Activated CD4-positive, alpha-beta T cell treated with anti-CD3 and anti-CD28 coated beads, Interleukin-2, amount 10 ng/mL, durations not matched to agents 7 days and 5 days (primary cell): Measurements from ENCODE around the gene COL6A1. TPM values are rescaled to one million over a fixed set of nuclear protein-coding genes. Genes with fewer than 3 reads are reported as not detected.

ENCODE experiments used
- CTCF ChIA-PET: fragments of 350-600 bp; sonication (Branson Sonifier 250); formaldehyde crosslinking; loops from one replicate; lab custom pipeline; 2021; ENCODE audit warnings: antibody characterized with exemption; lab: Charles Lee
- POLR2A ChIA-PET: fragments of 350-600 bp; sonication (Branson Sonifier 250); formaldehyde crosslinking; loops from one replicate; lab custom pipeline; 2021; ENCODE audit warnings: antibody characterized with exemption; lab: Charles Lee
- DNase-seq: peaks from one replicate; pipeline ENCODE4 v3.0.0-alpha.2; 2020
- H3K27ac Mint-ChIP-seq: one replicate; pipeline ENCODE4 v1.8.0; 2021; ENCODE audit warnings: mild to moderate bottlenecking, moderate library complexity, mixed read lengths
- H3K27me3 Mint-ChIP-seq: one replicate; pipeline ENCODE4 v1.8.0; 2021; ENCODE audit warnings: mixed read lengths
- H3K36me3 Mint-ChIP-seq: one replicate; pipeline ENCODE4 v1.8.0; 2021; ENCODE audit warnings: low read depth, mixed read lengths
- H3K4me1 Mint-ChIP-seq: one replicate; pipeline ENCODE4 v1.8.0; 2021; ENCODE audit warnings: mixed read lengths
- H3K4me3 Mint-ChIP-seq: one replicate; pipeline ENCODE4 v1.8.0; 2021; ENCODE audit warnings: mild to moderate bottlenecking, moderate library complexity, mixed read lengths
- H3K9me3 Mint-ChIP-seq: one replicate; pipeline ENCODE4 v1.8.0; 2021; ENCODE audit warnings: mixed read lengths
- total RNA-seq, 2 experiments: library from RNA; stranded (reverse); gene quantifications; one replicate each; pipeline ENCODE4 v1.2.3, GENCODE V29; 2021

The COL6A1 gene
- total RNA-seq, 2 experiments from 2014 or later = 0.27 to 0.40 TPM

GRCh38 chr21:46021978-46022544 lies 40.5 kb downstream of the COL6A1 start:
- DNase-seq = no peak
- no peaks in the 10 kb centered on the region for H3K4me1 Mint-ChIP-seq
- no peaks in the 10 kb centered on the region for H3K36me3 Mint-ChIP-seq
- ChIA-PET CTCF (no interaction called here), POLR2A (no interaction called here)
- peaks cover 32% of the 10 kb centered on the region for H3K27me3 Mint-ChIP-seq
- no peak overlapping the region for H3K4me3 Mint-ChIP-seq
- H3K27ac Mint-ChIP-seq = no peak overlapping the region
- H3K9me3 Mint-ChIP-seq = no peaks in the 10 kb centered on the region

DNA sequence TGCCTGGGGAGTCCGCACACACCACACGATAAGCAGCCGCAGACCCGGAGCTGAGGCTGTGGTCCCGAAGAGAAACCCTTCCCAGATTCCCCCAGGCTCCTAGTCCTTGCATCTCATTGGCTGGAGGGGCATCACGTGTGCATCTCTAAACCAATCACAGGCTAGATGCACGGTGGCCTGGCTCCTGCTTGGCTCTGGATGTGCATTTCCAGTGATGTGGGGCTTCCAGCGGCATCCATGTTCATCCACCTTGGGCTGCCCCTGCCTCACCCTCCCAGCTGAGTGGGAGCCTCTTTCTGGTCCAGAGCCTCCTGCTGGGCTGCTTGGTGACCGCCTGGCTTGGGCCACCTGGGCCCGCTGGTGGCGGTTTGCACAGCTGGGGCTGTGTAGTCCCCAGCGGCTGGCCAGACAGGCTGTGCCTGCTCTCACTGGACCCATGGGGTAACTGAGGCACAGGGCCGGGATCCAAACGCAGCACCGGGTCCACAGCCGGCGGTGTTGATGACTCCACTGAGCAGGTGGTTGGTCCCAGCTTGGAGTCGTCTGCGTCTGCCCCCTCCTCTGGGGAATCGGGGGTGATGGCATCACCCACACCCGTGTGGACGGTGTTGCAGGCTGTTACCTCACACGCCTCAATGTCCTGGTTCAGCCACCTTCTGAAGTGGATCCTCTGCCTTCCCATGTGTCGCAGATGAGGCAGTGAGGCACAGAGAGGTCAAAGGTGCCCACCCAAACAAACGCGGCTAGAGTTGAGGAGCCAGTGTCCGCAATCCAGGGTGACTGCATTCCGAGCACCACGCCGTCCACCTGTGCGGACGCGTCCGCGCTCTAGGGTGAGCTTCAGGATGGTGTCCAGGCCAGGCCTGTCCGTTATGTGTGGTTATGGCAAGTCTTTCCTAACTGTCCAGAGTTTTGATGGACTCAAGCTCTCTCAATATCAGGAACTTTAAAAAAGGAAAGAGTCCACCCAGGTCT lies 41.3 kb downstream of the COL6A1 start:
- Mint-ChIP-seq H3K36me3 (no peaks in the 10 kb centered on the region), H3K27ac (no peak overlapping the region), H3K9me3 (no peaks in the 10 kb centered on the region), H3K4me1 (no peaks in the 10 kb centered on the region), H3K4me3 (no peak overlapping the region), H3K27me3 (peaks cover 25% of the 10 kb centered on the region)
- DNase-seq = no peak
- ChIA-PET CTCF (no interaction called here), POLR2A (no interaction called here)

GRCh38 chr21:46023555-46023954 lies 42.0 kb downstream of the COL6A1 start:
- ChIA-PET CTCF (no interaction called here), POLR2A (no interaction called here)
- no peaks in the 10 kb centered on the region for H3K36me3 Mint-ChIP-seq
- H3K9me3 Mint-ChIP-seq = no peaks in the 10 kb centered on the region
- peaks cover 21% of the 10 kb centered on the region for H3K27me3 Mint-ChIP-seq
- no peaks in the 10 kb centered on the region for H3K4me1 Mint-ChIP-seq
- H3K4me3 Mint-ChIP-seq = no peak overlapping the region
- no peak for DNase-seq
- no peak overlapping the region for H3K27ac Mint-ChIP-seq

GRCh38 chr21:46024141-46024540 lies 42.6 kb downstream of the COL6A1 start:
- Mint-ChIP-seq H3K27me3 (peaks cover 21% of the 10 kb centered on the region), H3K4me3 (no peak overlapping the region), H3K9me3 (peaks cover 3% of the 10 kb centered on the region), H3K27ac (no peak overlapping the region), H3K36me3 (no peaks in the 10 kb centered on the region), H3K4me1 (no peaks in the 10 kb centered on the region)
- CTCF ChIA-PET = no interaction called here
- no peak for DNase-seq
- POLR2A ChIA-PET = no interaction called here

- no peak for DNase-seq
- H3K27me3 Mint-ChIP-seq = peaks cover 16% of the 10 kb centered on the region
- no peak overlapping the region for H3K4me3 Mint-ChIP-seq
- no peaks in the 10 kb centered on the region for H3K4me1 Mint-ChIP-seq
- H3K9me3 Mint-ChIP-seq = peaks cover 11% of the 10 kb centered on the region
- ChIA-PET POLR2A (no interaction called here), CTCF (no interaction called here)
- H3K36me3 Mint-ChIP-seq = no peaks in the 10 kb centered on the region
- no peak overlapping the region for H3K27ac Mint-ChIP-seq
Measured at GRCh38 chr21:46025113-46025770, 43.7 kb downstream of the COL6A1 start.

- CTCF ChIA-PET = no interaction called here
Measured at GRCh38 chr21:46027851-46028493, 46.4 kb downstream of the COL6A1 start.

DNA sequence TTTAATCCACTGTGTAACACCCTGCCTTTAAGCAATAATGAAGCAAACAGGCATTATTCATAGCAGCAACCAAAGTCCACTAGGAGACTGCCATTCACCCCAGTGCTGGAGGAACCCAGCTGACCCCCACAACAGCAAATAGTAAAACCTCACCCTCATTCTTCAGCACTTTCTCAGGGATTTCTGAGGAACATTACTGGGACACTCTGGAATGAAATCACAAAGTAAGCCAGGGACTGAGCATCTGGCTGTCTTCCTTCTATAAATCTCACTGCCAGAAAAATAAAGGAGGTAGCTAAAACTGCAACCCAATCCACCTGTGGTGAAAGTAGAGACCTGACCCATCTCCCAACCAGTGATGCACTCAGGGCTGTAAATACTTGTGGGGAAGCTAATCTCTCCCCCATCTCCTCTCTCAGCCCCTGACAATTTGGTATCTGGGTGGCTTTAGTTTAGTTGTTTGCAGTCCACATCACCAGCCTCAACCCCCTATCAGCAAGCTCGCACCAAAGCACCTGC lies 47.1 kb downstream of the COL6A1 start:
- Mint-ChIP-seq H3K4me3 (no peak overlapping the region), H3K27ac (no peak overlapping the region), H3K27me3 (peaks cover 16% of the 10 kb centered on the region), H3K36me3 (no peaks in the 10 kb centered on the region), H3K9me3 (peaks cover 11% of the 10 kb centered on the region), H3K4me1 (no peaks in the 10 kb centered on the region)
- ChIA-PET CTCF (interaction anchor here (1.3 kb wide), 1 partner anchor 17 kb away, joined by 3 read pairs; no protein-coding TSS in a partner anchor), POLR2A (no interaction called here)
- no peak for DNase-seq

More at GRCh38 chr21:46027851-46028493, 46.4 kb downstream of the COL6A1 start:
- H3K27me3 Mint-ChIP-seq = peaks cover 16% of the 10 kb centered on the region
- DNase-seq = no peak
- POLR2A ChIA-PET = interaction anchor here (0.7 kb wide), 1 partner anchor 17 kb away, joined by 3 read pairs; no protein-coding TSS in a partner anchor
- H3K9me3 Mint-ChIP-seq = peaks cover 11% of the 10 kb centered on the region
- no peaks in the 10 kb centered on the region for H3K36me3 Mint-ChIP-seq
- H3K4me3 Mint-ChIP-seq = no peak overlapping the region
- H3K27ac Mint-ChIP-seq = no peak overlapping the region
- no peaks in the 10 kb centered on the region for H3K4me1 Mint-ChIP-seq

- no peak for DNase-seq
- no peaks in the 10 kb centered on the region for H3K4me1 Mint-ChIP-seq
- CTCF ChIA-PET = interaction anchor here (1.3 kb wide), 1 partner anchor 17 kb away, joined by 3 read pairs; no protein-coding TSS in a partner anchor
- H3K36me3 Mint-ChIP-seq = no peaks in the 10 kb centered on the region
- H3K9me3 Mint-ChIP-seq = peaks cover 11% of the 10 kb centered on the region
- POLR2A ChIA-PET = no interaction called here
- peaks cover 13% of the 10 kb centered on the region for H3K27me3 Mint-ChIP-seq
- H3K4me3 Mint-ChIP-seq = no peak overlapping the region
- H3K27ac Mint-ChIP-seq = no peak overlapping the region
Measured at GRCh38 chr21:46029186-46029924, 47.8 kb downstream of the COL6A1 start.

DNA sequence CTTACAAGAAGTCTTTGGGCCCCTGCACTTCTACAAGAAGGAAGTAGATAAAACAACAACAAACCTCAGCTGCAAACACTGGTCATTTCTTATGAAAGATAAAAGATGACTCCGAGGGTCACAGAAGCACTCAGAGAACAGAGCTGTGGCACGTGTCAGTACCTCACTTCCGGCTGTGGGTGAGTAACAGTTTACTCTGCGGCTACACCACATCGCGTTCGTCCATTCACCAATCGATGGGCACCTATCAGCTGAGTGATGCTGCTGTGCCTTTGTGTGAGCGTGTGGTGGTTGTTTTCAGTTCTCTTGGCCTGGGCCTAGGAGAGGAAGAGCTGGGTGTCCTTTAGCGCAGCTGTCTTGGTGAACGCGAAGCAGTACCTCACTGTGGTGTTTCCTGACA lies 49.9 kb downstream of the COL6A1 start:
- Mint-ChIP-seq H3K27ac (no peak overlapping the region), H3K4me1 (no peaks in the 10 kb centered on the region), H3K36me3 (no peaks in the 10 kb centered on the region), H3K9me3 (peaks cover 11% of the 10 kb centered on the region), H3K27me3 (peaks cover 5% of the 10 kb centered on the region), H3K4me3 (no peak overlapping the region)
- POLR2A ChIA-PET = no interaction called here
- CTCF ChIA-PET = no interaction called here
- DNase-seq = no peak

DNA sequence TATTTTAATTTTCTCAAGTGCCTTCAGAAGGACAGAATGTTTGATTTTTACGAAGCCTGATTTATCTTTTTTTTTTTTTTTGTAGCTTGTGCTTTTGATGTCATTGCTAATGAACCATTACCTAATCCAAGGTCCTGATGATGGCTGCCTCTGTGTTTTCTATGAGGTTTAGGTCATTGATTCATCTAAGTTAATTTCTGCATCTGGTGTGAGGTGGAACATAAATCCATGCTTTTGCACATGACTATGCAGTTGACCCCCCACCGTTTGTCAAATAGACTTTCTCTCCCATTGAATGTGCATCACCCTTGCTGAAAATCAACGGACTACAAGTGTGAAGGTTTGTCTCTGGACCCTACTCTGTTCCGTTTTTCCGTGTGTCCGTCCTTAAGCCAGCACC lies 50.5 kb downstream of the COL6A1 start:
- POLR2A ChIA-PET = no interaction called here
- Mint-ChIP-seq H3K4me1 (no peaks in the 10 kb centered on the region), H3K27ac (no peak overlapping the region), H3K36me3 (no peaks in the 10 kb centered on the region), H3K4me3 (no peak overlapping the region), H3K9me3 (peaks cover 11% of the 10 kb centered on the region), H3K27me3 (peaks cover 1% of the 10 kb centered on the region)
- no peak for DNase-seq
- CTCF ChIA-PET = interaction anchor here (0.6 kb wide), 1 partner anchor 62 kb away, joined by 3 read pairs; no protein-coding TSS in a partner anchor

DNA sequence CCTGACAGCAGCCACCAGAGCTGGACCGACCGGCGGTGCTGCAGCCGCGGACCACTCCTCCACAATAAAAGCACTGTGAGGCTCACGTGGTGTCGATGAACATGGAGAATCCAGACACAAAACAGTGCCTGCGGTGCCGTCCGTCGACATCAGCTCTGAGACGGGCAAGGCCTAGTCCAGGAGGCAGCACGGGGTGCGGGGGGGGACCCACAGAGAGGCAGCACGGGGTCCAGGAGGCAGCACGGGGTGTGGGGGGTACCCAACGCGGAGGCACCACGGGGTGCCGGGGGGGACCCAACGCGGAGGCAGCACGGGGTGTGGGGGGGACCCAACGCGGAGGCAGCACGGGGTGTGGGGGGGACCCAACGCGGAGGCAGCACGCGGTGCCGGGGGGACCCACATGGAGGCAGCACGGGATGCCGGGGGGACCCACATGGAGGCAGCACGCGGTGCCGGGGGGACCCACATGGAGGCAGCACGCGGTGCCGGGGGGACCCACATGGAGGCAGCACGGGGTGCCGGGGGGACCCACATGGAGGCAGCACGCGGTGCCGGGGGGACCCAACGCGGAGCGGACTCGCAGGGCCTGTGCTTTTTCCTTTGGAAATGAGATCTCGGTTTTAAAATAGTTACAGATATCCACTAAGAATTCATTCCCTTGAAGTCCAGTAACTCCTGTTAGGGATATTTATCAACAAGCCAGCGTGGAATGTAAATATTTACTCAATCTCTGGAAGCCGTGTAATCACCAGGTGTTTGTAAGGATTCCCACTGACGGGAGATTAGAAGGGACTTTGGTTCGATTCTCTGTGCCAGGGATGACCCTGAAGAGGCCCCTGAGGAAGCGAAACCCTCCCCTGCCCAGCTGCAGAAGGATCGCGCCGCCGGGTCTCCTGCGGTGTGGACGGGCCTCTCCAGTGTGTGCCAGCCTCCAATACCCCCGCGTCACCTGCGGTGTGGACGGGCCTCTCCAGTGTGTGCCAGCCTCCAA lies 52.1 kb downstream of the COL6A1 start:
- H3K27ac Mint-ChIP-seq = no peak overlapping the region
- ChIA-PET CTCF (no interaction called here), POLR2A (no interaction called here)
- no peak for DNase-seq
- H3K4me1 Mint-ChIP-seq = no peaks in the 10 kb centered on the region
- H3K9me3 Mint-ChIP-seq = peaks cover 11% of the 10 kb centered on the region
- H3K27me3 Mint-ChIP-seq = peaks cover 1% of the 10 kb centered on the region
- no peak overlapping the region for H3K4me3 Mint-ChIP-seq
- H3K36me3 Mint-ChIP-seq = no peaks in the 10 kb centered on the region
